GM21360 (cell line): ENCODE data around the gene SUPT20HL1.
"Not testable (repeated sequence)": the region's sequence is repeated elsewhere in the genome, so short reads cannot be mapped to it uniquely, and the experiment has no call there.

Experiments used
- ATAC-seq: cut with Tn5 transposase; IDR thresholded peaks from one replicate; pipeline ENCODE4 v1.9.1; 2021; ENCODE audit warnings: mild to moderate bottlenecking, moderate library complexity; ENCODE audit not compliant: unreplicated experiment

Gene SUPT20HL1

DNA sequence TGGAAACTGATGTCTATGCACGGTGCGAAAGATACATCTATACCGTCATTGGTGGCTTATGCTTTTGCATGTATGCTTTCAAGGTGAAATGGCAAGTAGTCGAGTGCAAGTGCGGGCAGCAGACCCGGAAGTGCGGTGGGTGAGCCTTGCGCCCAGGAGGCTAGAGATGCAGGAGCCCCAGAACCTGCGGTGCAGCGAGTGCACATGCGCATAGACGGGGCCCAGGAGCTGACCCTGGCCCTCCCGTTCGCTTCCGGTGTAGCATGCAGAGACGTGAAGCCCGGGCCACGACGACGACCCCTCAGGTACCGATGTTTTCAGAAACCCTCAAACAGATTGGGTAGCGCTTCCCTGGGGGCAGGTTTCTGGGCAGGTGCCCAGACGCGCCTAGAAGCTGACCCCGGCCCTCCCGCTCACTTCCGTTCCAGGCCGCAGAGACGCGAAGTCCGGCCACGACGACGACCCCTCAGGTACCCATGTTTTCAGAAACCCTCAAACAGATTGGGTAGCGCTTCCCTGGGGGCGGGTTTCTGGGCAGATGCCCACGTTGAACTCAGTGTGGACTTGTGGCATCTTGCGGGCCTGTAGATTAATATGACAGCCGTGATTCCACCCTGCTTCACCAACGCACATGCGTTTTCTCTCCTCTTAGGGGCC lies 1.8 kb downstream of the SUPT20HL1 start:
- ATAC-seq, result not testable (repeated sequence)

GRCh38 chrX:24363432-24364181 lies 3.2 kb downstream of the SUPT20HL1 start:
- ATAC-seq, result not testable (repeated sequence)

GRCh38 chrX:24364326-24364725 lies 3.9 kb downstream of the SUPT20HL1 start:
- no peak for ATAC-seq

DNA sequence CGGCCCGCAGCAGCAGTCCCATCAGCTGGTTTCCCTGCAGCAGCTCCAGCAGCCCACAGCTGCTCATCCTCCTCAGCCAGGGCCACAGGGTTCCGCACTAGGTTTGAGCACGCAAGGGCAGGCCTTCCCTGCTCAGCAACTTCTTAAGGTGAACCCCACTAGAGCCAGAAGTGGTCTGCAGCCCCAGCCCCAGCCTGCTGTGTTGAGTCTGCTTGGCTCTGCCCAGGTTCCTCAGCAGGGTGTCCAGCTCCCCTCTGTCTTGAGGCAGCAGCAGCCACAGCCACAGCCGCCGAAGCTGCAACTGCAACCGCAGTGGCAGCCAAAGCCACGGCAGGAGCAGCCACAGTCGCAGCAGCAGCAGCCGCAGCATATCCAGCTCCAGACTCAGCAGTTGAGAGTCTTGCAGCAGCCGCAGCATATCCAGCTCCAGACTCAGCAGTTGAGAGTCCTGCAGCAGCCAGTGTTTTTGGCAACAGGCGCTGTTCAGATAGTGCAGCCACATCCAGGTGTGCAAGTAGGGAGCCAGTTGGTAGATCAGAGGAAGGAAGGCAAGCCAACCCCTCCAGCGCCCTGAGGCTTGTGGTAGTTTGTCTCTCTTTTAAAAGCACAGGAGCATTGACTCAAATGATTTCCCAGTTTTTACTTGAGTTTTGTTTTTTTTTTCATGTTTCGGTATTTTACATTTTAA lies 4.6 kb downstream of the SUPT20HL1 start:
- ATAC-seq, result no peak

DNA sequence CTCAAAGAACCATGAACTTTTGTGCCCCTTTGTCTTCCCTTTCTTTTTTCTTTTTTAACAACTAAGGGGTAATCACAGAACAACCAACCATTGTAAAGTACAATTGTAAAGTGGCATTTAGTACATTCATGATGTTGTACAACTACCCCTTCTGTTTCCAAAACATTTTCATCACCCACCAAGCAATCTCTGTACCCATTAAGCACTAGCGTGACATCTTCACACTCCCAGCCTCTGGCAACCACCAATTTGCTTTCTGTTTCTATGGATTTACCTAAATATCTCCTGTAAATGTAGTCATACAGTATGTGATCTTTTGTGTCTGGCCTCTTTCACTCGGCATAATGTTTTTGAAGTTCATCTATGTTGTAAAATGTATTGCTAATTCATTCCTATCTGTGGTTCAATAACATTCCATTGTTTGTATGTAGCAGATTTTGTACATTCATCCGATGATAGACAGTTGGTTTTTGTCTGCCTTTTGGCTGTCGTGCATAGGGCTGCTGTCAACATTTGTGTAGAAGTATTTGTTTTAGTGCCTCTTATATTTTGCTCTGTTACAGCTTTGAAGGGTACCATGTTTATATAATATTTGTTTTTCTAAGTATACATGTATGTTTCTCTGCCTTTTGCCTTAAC lies 6.4 kb downstream of the SUPT20HL1 start:
- not testable (repeated sequence) for ATAC-seq

DNA sequence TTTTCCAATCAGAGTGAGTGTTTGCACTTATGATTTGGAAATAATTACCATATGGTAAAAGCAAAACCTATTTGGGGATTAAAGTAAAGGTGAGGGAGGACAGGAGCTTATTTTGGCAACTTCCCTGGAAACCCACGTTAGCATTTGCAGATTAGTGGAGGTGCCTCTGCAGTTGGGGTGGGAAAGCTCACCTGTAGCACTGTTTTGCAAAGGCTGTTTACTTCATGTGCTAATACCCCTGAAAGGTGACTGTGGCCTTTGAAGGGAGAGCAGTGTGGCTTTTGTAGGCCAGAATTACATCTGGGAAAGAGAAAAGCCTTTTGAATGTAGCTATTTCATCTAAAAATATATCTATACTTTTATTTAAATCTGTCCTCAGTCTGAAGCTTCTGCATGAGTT lies 9.4 kb downstream of the SUPT20HL1 start:
- no peak for ATAC-seq

DNA sequence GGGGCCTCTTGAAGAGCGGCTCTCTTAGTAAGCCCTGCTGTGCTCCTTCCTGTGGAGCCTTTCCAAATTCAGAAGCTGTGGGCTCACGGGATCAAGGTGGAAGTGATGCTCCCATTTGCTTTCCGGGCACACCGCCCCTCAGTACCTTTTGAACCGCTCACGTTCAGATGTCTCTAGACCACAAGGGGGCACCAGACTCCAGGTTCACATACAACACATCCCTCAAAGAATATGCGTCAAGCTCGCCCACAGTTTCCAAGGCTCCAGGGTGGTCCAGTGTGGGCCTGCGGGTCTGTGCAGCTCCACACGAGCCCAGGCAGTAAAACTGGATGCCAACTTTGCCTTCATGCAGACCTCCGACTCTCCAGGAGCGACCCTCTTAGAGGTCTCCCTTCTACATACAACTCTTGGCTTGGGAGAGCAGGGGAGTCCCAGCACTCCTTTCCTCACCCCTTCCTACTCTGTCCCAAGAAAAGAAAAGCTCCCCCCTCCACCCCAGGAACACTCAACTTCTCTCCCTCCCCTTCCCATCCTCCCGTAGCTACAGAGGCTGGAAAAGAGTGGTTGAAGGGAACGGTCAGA lies 11.0 kb downstream of the SUPT20HL1 start:
- peak; percentile 72 for ATAC-seq

- ATAC-seq, result no peak
These were observed 11.8 kb downstream of the SUPT20HL1 start for GRCh38 chrX:24372021-24372763.

- ATAC-seq, result no peak
These were observed 15.2 kb downstream of the SUPT20HL1 start for GRCh38 chrX:24375600-24376131.

- ATAC-seq, result no peak
These were observed 16.0 kb downstream of the SUPT20HL1 start for GRCh38 chrX:24376403-24376802.

DNA sequence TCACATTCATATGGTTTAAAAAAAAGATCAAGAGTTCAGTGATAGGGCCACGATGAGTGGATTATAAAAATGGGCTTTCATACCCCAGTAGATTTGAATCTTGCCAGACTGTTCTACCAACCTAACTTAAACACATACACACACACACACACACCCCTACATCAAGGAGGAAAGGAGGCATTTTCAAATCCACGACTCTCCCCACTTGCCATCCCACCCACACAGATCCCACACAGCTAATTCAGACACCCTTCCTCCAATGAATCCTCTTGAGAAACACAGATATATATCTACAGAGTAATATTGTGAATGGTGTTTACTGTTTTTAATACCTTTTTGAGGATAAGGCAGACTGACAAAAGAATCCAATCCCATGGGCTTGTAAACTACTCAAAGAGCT lies 16.8 kb downstream of the SUPT20HL1 start:
- ATAC-seq, result no peak

- ATAC-seq, result no peak
These were observed 17.6 kb downstream of the SUPT20HL1 start for GRCh38 chrX:24377911-24378468.

GRCh38 chrX:24378706-24379105 lies 18.3 kb downstream of the SUPT20HL1 start:
- no peak for ATAC-seq

DNA sequence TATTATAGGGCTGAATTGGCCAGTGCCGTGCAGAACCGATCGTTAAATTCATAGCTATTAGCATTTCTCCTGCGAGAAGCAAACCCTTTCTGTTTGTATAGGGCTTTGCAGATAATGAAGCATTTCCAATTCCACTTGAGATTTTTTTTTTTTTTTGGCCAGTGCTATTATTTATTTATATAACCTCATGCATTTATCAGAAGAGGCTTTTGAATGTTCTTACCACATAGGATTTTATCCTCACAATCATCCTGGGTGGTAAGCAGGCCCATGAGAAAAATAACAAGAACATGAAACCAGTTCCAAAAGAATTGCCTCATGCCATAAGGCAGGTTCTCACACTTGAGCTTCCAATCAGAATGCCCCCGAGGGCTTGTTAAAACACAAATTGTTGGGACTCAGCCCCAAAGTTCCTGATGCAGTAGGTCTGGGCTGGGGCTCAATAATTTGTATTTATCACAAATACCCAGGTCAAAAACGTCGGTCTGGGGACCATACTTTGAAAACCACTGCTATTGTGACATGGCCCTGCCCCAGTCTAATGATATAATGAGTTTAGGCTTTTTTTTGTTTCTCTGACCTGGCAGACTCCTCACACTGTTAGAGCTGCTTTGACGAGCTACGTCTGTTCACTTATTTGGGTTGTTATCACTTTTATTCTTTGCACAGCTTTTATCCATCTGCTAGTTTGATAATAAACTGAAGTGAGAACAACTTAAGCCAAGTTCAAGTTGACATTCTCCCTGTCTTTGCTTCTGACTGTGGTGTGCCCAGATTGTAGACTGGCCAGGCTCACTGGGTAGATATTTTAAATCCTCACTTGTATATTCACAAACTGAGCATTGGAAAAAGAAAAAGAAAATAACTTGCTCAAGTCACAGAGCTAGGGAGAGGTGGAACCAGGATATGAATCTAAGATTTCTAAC lies 20.1 kb downstream of the SUPT20HL1 start:
- ATAC-seq, result no peak

DNA sequence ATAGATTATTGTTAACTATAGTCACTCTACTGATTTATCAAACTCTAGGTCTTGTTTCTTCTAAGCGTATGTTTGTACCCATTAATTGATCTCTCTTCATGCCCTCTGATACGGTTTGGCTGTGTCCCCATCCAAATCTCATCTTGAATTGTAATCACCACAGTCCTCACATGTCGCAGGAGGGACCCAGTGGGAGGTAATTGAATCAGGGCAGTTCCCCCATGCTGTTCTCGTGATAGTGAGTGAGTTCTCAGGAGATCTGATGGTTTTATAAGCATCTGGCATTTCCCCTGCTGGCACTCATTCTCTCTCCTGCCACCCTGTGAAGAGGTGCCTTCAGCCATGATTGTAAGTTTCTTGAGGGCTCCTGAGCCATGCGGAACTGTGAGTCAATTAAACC lies 21.9 kb downstream of the SUPT20HL1 start:
- ATAC-seq, result not testable (repeated sequence)

- no peak for ATAC-seq
These were observed 27.3 kb downstream of the SUPT20HL1 start for GRCh38 chrX:24387724-24388123.

DNA sequence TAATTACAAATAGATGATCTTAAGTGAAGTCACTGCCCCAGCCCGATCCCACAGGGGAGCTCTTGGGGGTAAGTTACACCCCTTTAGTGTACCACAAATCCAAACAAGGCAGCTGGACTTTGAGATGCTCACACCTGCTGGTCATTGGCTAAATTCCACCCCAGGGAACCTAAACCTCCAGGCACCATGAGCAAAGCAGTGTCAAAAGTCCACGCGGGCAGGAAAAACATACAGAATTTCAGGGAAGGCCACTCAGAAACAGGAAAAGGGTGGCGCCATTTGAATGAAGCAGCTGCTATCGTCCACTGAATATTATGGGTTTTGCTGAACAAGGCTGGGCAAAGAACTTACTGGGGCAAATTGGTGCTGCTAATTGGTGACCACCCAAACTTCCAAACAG lies 30.9 kb downstream of the SUPT20HL1 start:
- ATAC-seq, result no peak

DNA sequence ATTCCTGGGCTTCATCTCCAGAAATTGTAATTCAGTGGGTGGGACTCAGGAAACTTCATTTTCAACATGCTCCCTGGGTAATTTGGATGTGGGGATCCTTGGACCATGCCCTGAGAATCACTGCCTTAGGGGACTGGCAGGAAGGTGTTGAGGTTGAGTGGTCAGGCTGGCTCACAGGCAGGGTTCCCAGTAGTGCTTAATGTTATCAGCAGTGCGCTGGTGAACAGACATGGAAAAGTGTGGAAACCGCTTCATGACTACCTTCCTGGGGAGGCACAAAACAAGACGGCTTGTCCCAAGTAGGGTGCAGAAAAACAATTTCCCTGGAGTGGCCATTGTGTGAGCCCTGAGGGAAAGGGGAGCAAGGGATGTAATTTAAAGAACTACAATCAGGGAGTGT lies 31.4 kb downstream of the SUPT20HL1 start:
- no peak for ATAC-seq

GRCh38 chrX:24392709-24393108 lies 32.3 kb downstream of the SUPT20HL1 start:
- ATAC-seq, result no peak
